GM12878 (cell line): ENCODE measurements around the gene MYO7B.

Experiments
- CHD1 ChIP-seq: IDR thresholded peaks from 2 replicates; pipeline ENCODE4 v1.6.1; 2012; ENCODE audit warnings: low read depth, low read length, improper control_type of control experiment
- CHD2 ChIP-seq: IDR thresholded peaks from 2 replicates; pipeline ENCODE4 v1.6.1; 2011; ENCODE audit warnings: low read depth, low read length, improper control_type of control experiment, borderline replicate concordance
- CTCF ChIP-seq, 3 experiments: IDR thresholded peaks in 2 of 3; conservative IDR thresholded peaks in 1 of 3; 2 replicates each; pipeline ENCODE4 v1.5.1; 2011; ENCODE audit warnings: low read depth in 3 of 3, low read length in 3 of 3, mild to moderate bottlenecking in 3 of 3, control low read depth in 2 of 3, moderate library complexity in 2 of 3, inconsistent platforms in 1 of 3, mixed read lengths in 1 of 3; ENCODE audit not compliant: control insufficient read depth in 2 of 3, insufficient read depth in 1 of 3; ENCODE audit errors: extremely low read depth in 1 of 3
- EGR1 ChIP-seq, 2 experiments: IDR thresholded peaks; 1 replicate in 1 of 2; 2 replicates in 1 of 2; pipeline ENCODE4 v1.6.1; 2011 to 2012; ENCODE audit warnings: low read depth in 2 of 2, low read length in 2 of 2, borderline replicate concordance in 1 of 2, mild to moderate bottlenecking in 1 of 2, moderate library complexity in 1 of 2
- EZH2 ChIP-seq: IDR thresholded peaks from 2 replicates; pipeline ENCODE4 v1.6.1; 2012; ENCODE audit warnings: low read depth, mild to moderate bottlenecking, control low read depth, inconsistent platforms, low read length, borderline replicate concordance; ENCODE audit not compliant: control insufficient read depth
- FOXM1 ChIP-seq: IDR thresholded peaks from 2 replicates; pipeline ENCODE4 v1.6.1; 2012; ENCODE audit warnings: low read depth, mild to moderate bottlenecking, inconsistent platforms, low read length, moderate library complexity
- NR2C2 ChIP-seq: IDR thresholded peaks from 2 replicates; pipeline ENCODE4 v1.6.1; 2011; ENCODE audit warnings: borderline replicate concordance, low read depth; ENCODE audit not compliant: control insufficient read depth, insufficient read length
- POLR2A ChIP-seq: IDR thresholded peaks from 2 replicates; pipeline ENCODE4 v1.6.1; 2011; ENCODE audit warnings: low read depth, mild to moderate bottlenecking, low read length
- RCOR1 ChIP-seq: conservative IDR thresholded peaks from 2 replicates; pipeline ENCODE4 v1.6.1; 2012; ENCODE audit warnings: low read depth, low read length, improper control_type of control experiment
- SREBF1 ChIP-seq: IDR thresholded peaks from 2 replicates; pipeline ENCODE4 v1.6.1; 2012; ENCODE audit warnings: mild to moderate bottlenecking, low read length
- SUPT20H ChIP-seq: IDR thresholded peaks from 2 replicates; pipeline ENCODE4 v1.6.1; 2011; ENCODE audit warnings: low read depth, mild to moderate bottlenecking, low read length, moderate library complexity, borderline replicate concordance; ENCODE audit not compliant: control insufficient read depth
- TAF1 ChIP-seq: IDR thresholded peaks from 2 replicates; pipeline ENCODE4 v1.6.1; 2011; ENCODE audit warnings: mild to moderate bottlenecking, low read depth, low read length, borderline replicate concordance
- TF ChIP-seq, protein P1 (sequence below): fragments of 450-650 bp; IDR thresholded peaks from 2 replicates; pipeline ENCODE4 v1.6.1; 2014; ENCODE audit warnings: mild to moderate bottlenecking

DNA sequence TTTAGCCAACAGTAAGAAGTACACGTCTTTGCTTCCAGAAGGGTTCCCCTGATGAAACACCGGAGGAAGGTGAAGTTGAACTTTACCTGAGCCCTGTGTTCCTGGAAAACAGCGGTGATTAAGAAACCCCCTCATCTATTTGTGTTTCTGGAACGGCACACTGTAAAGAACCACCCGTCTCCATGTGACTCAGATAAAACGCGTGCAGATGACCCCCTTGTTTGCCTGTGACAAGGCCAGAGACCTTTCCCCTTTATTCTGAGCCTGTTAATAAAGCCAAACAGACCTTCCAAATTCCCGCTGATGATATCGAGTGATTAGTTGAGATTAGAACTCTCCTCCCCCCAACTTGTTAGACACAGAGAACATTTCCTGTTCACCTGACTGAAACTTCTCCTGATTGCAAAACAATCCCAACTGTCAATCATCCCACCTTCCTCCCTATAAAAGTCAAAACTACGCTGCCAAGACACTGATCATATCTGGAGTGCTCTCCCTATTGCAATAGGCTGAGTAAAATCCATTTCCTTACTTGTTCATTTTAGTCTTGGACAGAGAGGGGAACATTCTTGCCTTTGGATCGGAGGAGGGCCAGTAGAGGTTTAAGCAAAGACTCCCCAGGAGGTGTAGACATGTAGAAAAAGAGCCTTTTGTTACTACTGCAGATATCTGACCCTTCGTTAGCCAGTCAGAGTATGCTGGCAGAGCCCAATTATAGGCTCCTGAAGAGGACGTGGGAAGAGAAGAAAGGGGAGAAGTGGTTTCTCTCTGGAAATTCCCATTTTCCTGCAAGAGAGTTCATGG lies 8.3 kb upstream of the MYO7B start:
- TF ChIP-seq CTCF (IDR thresholded peaks at IDR 0.05 in 2 of 3, conservative IDR thresholded peaks at IDR 0.05 in 1 of 3; ENCODE audit: control insufficient read depth in 2 of 3, extremely low read depth in 1 of 3, insufficient read depth in 1 of 3, low read depth in 3 of 3, low read length in 3 of 3) (no peak), SUPT20H (no peak), EGR1 (IDR thresholded peaks at IDR 0.05; ENCODE audit: borderline replicate concordance in 1 of 2, low read depth in 2 of 2, low read length in 2 of 2) (no peak), EZH2 (no peak), TAF1 (no peak), NR2C2 (no peak), CHD1 (no peak), RCOR1 (no peak), FOXM1 (no peak), SREBF1 (no peak), CHD2 (no peak), POLR2A (no peak)
- TF ChIP-seq, protein P1, sequence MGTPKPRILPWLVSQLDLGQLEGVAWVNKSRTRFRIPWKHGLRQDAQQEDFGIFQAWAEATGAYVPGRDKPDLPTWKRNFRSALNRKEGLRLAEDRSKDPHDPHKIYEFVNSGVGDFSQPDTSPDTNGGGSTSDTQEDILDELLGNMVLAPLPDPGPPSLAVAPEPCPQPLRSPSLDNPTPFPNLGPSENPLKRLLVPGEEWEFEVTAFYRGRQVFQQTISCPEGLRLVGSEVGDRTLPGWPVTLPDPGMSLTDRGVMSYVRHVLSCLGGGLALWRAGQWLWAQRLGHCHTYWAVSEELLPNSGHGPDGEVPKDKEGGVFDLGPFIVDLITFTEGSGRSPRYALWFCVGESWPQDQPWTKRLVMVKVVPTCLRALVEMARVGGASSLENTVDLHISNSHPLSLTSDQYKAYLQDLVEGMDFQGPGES: no peak
